Activated B cell treated with CpG ODN at 0.5 μM for 24 hours (primary cell): ENCODE measurements around the gene ZNF638. TPM values are rescaled to one million over a fixed set of nuclear protein-coding genes. Genes with fewer than 3 reads are reported as not detected.
"Not testable (repeated sequence)": the region's sequence is repeated elsewhere in the genome, so short reads cannot be mapped to it uniquely, and the experiment has no call there.

Source experiments
- ATAC-seq: fragments of 200-7000 bp; cut with Tn5 transposase; one replicate; pipeline ENCODE4 v1.10.0; 2021; ENCODE audit warnings: low read depth, mild to moderate bottlenecking, moderate library complexity
- CTCF ChIA-PET: fragments of 350-600 bp; sonication (Branson Sonifier 250); formaldehyde crosslinking; loops from one replicate; lab custom pipeline; 2021; ENCODE audit warnings: antibody characterized with exemption; lab: Charles Lee
- POLR2A ChIA-PET: fragments of 350-600 bp; sonication (Branson Sonifier 250); formaldehyde crosslinking; loops from one replicate; lab custom pipeline; 2021; ENCODE audit warnings: antibody characterized with exemption; lab: Charles Lee
- DNase-seq: peaks from one replicate; pipeline ENCODE4 v3.0.0; 2022
- H3K27ac Mint-ChIP-seq: one replicate; pipeline ENCODE4 v1.8.0; 2020; ENCODE audit warnings: mixed read lengths
- H3K27me3 Mint-ChIP-seq: one replicate; pipeline ENCODE4 v1.8.0; 2021; ENCODE audit warnings: mixed read lengths
- H3K36me3 Mint-ChIP-seq: one replicate; pipeline ENCODE4 v1.8.0; 2021; ENCODE audit warnings: low read depth, mixed read lengths
- H3K4me1 Mint-ChIP-seq: one replicate; pipeline ENCODE4 v1.8.0; 2021; ENCODE audit warnings: mixed read lengths
- H3K4me3 Mint-ChIP-seq: one replicate; pipeline ENCODE4 v1.8.0; 2020; ENCODE audit warnings: mild to moderate bottlenecking, mixed read lengths
- H3K9me3 Mint-ChIP-seq: one replicate; pipeline ENCODE4 v1.8.0; 2020; ENCODE audit warnings: mixed read lengths
- CTCF ChIP-seq: fragments of 200-600 bp; IDR thresholded peaks from one replicate; pipeline ENCODE4 v1.8.0; 2022; ENCODE audit warnings: antibody characterized with exemption, mild to moderate bottlenecking
- intact Hi-C: fragments of 100-400 bp; cut with micrococcal nuclease; formaldehyde crosslinking; loops from one replicate; pipeline ENCODE4 v1.15.1; 2024
- total RNA-seq: library from RNA; stranded (reverse); gene quantifications from 2 replicates; pipeline ENCODE4 v1.2.3, GENCODE V29; 2022

ZNF638 gene
- total RNA-seq, 1 donor from 2014 or later: 152 TPM

- CTCF ChIA-PET: no interaction called here
- no peak for TF ChIP-seq CTCF
- Mint-ChIP-seq H3K27me3 (no peaks in the 10 kb centered on the region), H3K4me1 (no peaks in the 10 kb centered on the region), H3K36me3 (peaks cover 79% of the 10 kb centered on the region), H3K4me3 (no peak overlapping the region), H3K27ac (no peak overlapping the region), H3K9me3 (no peaks in the 10 kb centered on the region)
- DNase-seq (no peak), ATAC-seq (no peak)
- POLR2A ChIA-PET: no interaction called here
- intact Hi-C loops: no loop called here
Observed at GRCh38 chr2:71402427-71402826, 70.8 kb downstream of the ZNF638 start.

GRCh38 chr2:71409611-71410010 is 78.0 kb downstream of the ZNF638 start:
- no peaks in the 10 kb centered on the region for H3K4me1 Mint-ChIP-seq
- peak overlapping the region; percentile 9 for H3K27ac Mint-ChIP-seq

GRCh38 chr2:71410696-71411095 is 79.1 kb downstream of the ZNF638 start:
- Mint-ChIP-seq H3K36me3 (peaks cover 43% of the 10 kb centered on the region), H3K4me3 (no peak overlapping the region), H3K27me3 (no peaks in the 10 kb centered on the region), H3K4me1 (no peaks in the 10 kb centered on the region), H3K9me3 (no peaks in the 10 kb centered on the region), H3K27ac (no peak overlapping the region)
- CTCF ChIA-PET: no interaction called here
- intact Hi-C loops: no loop called here
- POLR2A ChIA-PET: no interaction called here
- no peak for TF ChIP-seq CTCF
- ATAC-seq (no peak), DNase-seq (no peak)

More at GRCh38 chr2:71409611-71410010, 78.0 kb downstream of the ZNF638 start:
- ATAC-seq: no peak
- DNase-seq: no peak
- Mint-ChIP-seq H3K9me3 (no peaks in the 10 kb centered on the region), H3K4me3 (no peak overlapping the region), H3K27me3 (no peaks in the 10 kb centered on the region), H3K36me3 (peaks cover 52% of the 10 kb centered on the region)
- ChIA-PET CTCF (no interaction called here), POLR2A (no interaction called here)
- no peak for TF ChIP-seq CTCF
- intact Hi-C loops: no loop called here

GRCh38 chr2:71416866-71417265 is 85.3 kb downstream of the ZNF638 start:
- ATAC-seq, H3K9me3 Mint-ChIP-seq, H3K4me1 Mint-ChIP-seq, H3K27me3 Mint-ChIP-seq, H3K27ac Mint-ChIP-seq, DNase-seq, CTCF ChIA-PET, intact Hi-C loops: not testable (repeated sequence)
- peaks cover 13% of the 10 kb centered on the region for H3K36me3 Mint-ChIP-seq
- peak overlapping the region; percentile 84 for H3K4me3 Mint-ChIP-seq
- POLR2A ChIA-PET: interaction anchor here (0.6 to 1.6 kb wide), 3 partner anchors 86 to 349 kb away, joined by 3 to 7 read pairs (median 5); partner anchors contain the start of gene ZNF638

GRCh38 chr2:71417300-71418202 is 86.0 kb downstream of the ZNF638 start:
- intact Hi-C loops: no loop called here
- Mint-ChIP-seq H3K27me3 (no peaks in the 10 kb centered on the region), H3K4me3 (peak overlapping the region; percentile 84), H3K27ac (peak overlapping the region; percentile 90), H3K36me3 (peaks cover 15% of the 10 kb centered on the region), H3K4me1 (peaks cover 6% of the 10 kb centered on the region), H3K9me3 (no peaks in the 10 kb centered on the region)
- ATAC-seq (peak; percentile 34), DNase-seq (no peak)
- ChIA-PET POLR2A (interaction anchor here (0.6 to 1.6 kb wide), 3 partner anchors 86 to 350 kb away, joined by 3 to 7 read pairs (median 5); partner anchors contain the start of gene ZNF638), CTCF (no interaction called here)
- no peak for TF ChIP-seq CTCF
